B cell (primary cell): Measurements from ENCODE around the gene SH3RF3.

Experiments
- EZH2 ChIP-seq: IDR thresholded peaks from 2 replicates; pipeline ENCODE4 v1.6.1; 2012; ENCODE audit warnings: borderline replicate concordance, low read depth, mild to moderate bottlenecking, moderate library complexity, low read length; ENCODE audit not compliant: insufficient read depth, poor library complexity, severe bottlenecking
- TF ChIP-seq, protein P1 (sequence below): fragments of 200-600 bp; IDR thresholded peaks from one replicate; pipeline ENCODE4 v1.8.0; 2022; ENCODE audit warnings: antibody characterized with exemption, mild to moderate bottlenecking

DNA sequence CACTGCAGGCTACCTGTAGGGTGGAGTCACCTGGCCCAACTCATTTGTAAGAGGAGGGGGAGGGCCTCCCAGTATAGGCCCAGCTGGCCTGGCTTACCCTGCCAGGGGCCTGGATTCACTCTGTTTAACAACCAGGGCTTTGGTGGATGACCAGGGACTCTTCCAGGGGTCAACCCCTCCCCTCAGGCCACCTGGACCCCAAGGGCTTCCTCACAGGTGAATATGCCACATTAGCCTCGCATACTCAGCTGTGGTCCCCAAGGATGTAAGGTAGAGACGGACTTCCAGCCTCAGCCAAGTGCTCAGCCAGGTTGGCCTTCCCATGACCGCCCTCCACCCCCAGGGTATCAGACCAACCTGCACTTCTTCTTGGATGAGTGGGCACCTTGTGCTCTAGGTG, 8.8 kb upstream of the SH3RF3 start:
- TF ChIP-seq EZH2 = no peak
- TF ChIP-seq, protein P1, sequence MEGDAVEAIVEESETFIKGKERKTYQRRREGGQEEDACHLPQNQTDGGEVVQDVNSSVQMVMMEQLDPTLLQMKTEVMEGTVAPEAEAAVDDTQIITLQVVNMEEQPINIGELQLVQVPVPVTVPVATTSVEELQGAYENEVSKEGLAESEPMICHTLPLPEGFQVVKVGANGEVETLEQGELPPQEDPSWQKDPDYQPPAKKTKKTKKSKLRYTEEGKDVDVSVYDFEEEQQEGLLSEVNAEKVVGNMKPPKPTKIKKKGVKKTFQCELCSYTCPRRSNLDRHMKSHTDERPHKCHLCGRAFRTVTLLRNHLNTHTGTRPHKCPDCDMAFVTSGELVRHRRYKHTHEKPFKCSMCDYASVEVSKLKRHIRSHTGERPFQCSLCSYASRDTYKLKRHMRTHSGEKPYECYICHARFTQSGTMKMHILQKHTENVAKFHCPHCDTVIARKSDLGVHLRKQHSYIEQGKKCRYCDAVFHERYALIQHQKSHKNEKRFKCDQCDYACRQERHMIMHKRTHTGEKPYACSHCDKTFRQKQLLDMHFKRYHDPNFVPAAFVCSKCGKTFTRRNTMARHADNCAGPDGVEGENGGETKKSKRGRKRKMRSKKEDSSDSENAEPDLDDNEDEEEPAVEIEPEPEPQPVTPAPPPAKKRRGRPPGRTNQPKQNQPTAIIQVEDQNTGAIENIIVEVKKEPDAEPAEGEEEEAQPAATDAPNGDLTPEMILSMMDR = no peak
